H1 (cell line): ENCODE measurements around the gene NRN1. TPM values are rescaled to one million over a fixed set of nuclear protein-coding genes. Genes with fewer than 3 reads are reported as not detected.

Experiments used
- KDM4A ChIP-seq: IDR thresholded peaks from one replicate; pipeline ENCODE4 v1.7.1; 2012; ENCODE audit warnings: low read depth, mild to moderate bottlenecking, moderate library complexity, low read length, inconsistent platforms; ENCODE audit not compliant: severe bottlenecking
- KDM5A ChIP-seq: fragments of 200-600 bp; IDR thresholded peaks from 2 replicates; pipeline ENCODE4 v1.7.1; 2012; ENCODE audit warnings: mild to moderate bottlenecking, low read length, inconsistent platforms, mixed read lengths
- SIX5 ChIP-seq: IDR thresholded peaks from 2 replicates; pipeline ENCODE4 v1.6.1; 2011; ENCODE audit warnings: mild to moderate bottlenecking, low read depth, low read length
- TEAD4 ChIP-seq: IDR thresholded peaks from 2 replicates; pipeline ENCODE4 v1.6.1; 2012; ENCODE audit warnings: low read depth, low read length, inconsistent platforms, mixed read lengths
- polyA plus RNA-seq, 7 experiments: library from polyadenylated mRNA; depleted of rRNA in 3 of 7; stranded (reverse) in 5 of 7; unstranded in 2 of 7; fragments of >200 nt in 5 of 7; fragments of 200-250 nt in 2 of 7; gene quantifications; 1 replicate in 5 of 7; 2 replicates in 1 of 7; 4 replicates in 1 of 7; pipeline versions ENCODE4 v1.2.1 to v1.2.3, GENCODE V29; 2011 to 2013; ENCODE audit warnings: missing spikeins in 2 of 7, mixed read lengths in 2 of 7
- total RNA-seq: library from RNA; stranded (reverse); fragmentation: NEBNext Ultra II Directional; extraction: Animal tissue kit (Norgen Biotek cat#: 25700); gene quantifications from 2 replicates; pipeline ENCODE4 v1.2.1, GENCODE V29; 2021

NRN1 gene
- total and polyA plus RNA-seq, 2 of the 8 experiments (the other 6 are each of a cell fraction or from before 2014, with no cell fraction given), result 0.06 to 0.26 TPM

DNA sequence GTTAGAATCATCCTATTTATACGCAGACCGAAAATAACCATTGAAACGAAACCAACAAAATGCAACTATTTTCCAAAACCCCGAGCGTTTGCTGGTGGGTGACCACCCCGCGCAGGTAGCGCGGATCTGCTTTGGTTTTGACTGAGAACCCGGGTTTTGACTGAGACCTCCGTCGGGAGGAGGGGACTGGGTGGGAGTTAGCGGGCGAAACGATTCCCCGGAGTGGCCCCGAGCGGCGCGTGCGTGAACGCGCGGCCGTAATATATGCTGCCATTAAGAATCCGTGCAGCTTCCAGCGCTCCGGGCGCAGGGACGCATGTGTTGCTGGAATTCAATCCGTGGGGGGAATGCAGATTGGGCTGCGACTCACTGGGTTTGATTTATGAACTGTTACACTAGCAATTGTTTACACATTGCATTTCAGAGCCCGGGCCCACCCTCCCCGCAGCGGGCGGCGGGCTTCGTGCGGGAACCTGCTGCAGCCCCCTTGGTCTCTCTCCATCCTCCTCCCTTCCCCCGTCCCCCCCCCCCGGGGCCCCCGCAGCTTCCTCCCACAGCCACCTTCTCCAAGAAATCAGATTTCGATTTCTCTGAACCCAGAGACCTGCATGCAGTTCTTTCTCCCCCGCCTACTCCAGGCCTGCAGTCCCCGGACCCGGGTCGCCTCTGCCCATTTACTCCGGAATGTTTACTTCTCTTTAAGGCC, 9.9 kb downstream of the NRN1 start (continued):
- TF ChIP-seq SIX5, result no peak
- no peak for TF ChIP-seq KDM5A
- peak; percentile 12 for TF ChIP-seq KDM4A
- TF ChIP-seq TEAD4, result peak; percentile 42; the same call in 1 of the 2 replicates
